PC-3 (cell line): ENCODE results near the gene B4GALT2.

Source experiments
- CTCF ChIP-seq: fragments of 300-600 bp; sonication (generic); conservative IDR thresholded peaks from 2 replicates; pipeline ENCODE4 v1.5.1; 2017; ENCODE audit warnings: antibody characterized with exemption, low read depth, mild to moderate bottlenecking, low read length
- EZH2 ChIP-seq: fragments of 300-600 bp; sonication (generic); IDR thresholded peaks from one replicate; pipeline ENCODE4 v1.6.1; 2017; ENCODE audit warnings: antibody characterized with exemption, mild to moderate bottlenecking, low read length; ENCODE audit not compliant: unreplicated experiment
- EZH2phosphoT487 ChIP-seq: fragments of 300-600 bp; sonication (generic); IDR thresholded peaks from 2 replicates; pipeline ENCODE4 v1.6.1; 2018; ENCODE audit warnings: mild to moderate bottlenecking, antibody characterized with exemption, low read length, borderline replicate concordance

- TF ChIP-seq EZH2 (no peak), CTCF (peak; percentile 39; the same call in 1 of the 2 replicates), EZH2phosphoT487 (no peak)
Observed at GRCh38 chr1:43936431-43937151, 42.4 kb upstream of the B4GALT2 start.
